GM12878 (cell line): ENCODE data around the gene DAPK2. TPM values are rescaled to one million over a fixed set of nuclear protein-coding genes. Genes with fewer than 3 reads are reported as not detected.
A peak's percentile ranks its signal among the peaks of the same experiment; 100 is the strongest.

Experiments used
- ATAC-seq: fragments of 200-7000 bp; cut with Tn5 transposase; 3 replicates; pipeline ENCODE4 v1.9.1; 2020; ENCODE audit warnings: mild to moderate bottlenecking, moderate library complexity
- BruUV-seq: library from RNA; stranded (reverse); fragments of 400-500 nt; replicated peaks from 2 replicates; lab custom pipeline; 2021; lab: Mats Ljungman, UMichigan
- CTCF ChIA-PET: fragments of 300-600 bp; sonication (Branson Sonifier 250); formaldehyde crosslinking; extraction: SDS; loops from one replicate; lab custom pipeline; 2021; ENCODE audit warnings: inconsistent platforms; lab: Yijun Ruan, JAX
- POLR2A ChIA-PET: fragments of 350-600 bp; formaldehyde crosslinking; extraction: SDS; loops from one replicate; lab custom pipeline; 2021; ENCODE audit warnings: inconsistent platforms; lab: Charles Lee
- RAD21 ChIA-PET: fragments of 300-600 bp; sonication (Branson Sonifier 250); formaldehyde crosslinking; loops from one replicate; lab custom pipeline; 2023; ENCODE audit warnings: antibody characterized with exemption; ENCODE audit not compliant: unreplicated experiment; lab: Charles Lee
- SMC1A ChIA-PET: fragments of 300-600 bp; sonication (Branson Sonifier 250); formaldehyde crosslinking; loops from one replicate; lab custom pipeline; 2023; ENCODE audit not compliant: unreplicated experiment, uncharacterized antibody; lab: Charles Lee
- DNase-seq: peaks from one replicate; pipeline ENCODE4 v3.0.0-alpha.2; 2011; ENCODE audit warnings: low read depth, low spot score
- FAIRE-seq: peaks from 3 replicates; lab custom pipeline; 2011; peaks lifted over from hg19 to GRCh38; lab: Jason Lieb, UNC
- H2AFZ ChIP-seq: 2 replicates; pipeline ENCODE4 v1.6.0; 2011; ENCODE audit warnings: low read depth, low read length, control low read depth; ENCODE audit not compliant: control insufficient read depth
- H3K27ac ChIP-seq: 2 replicates; pipeline ENCODE4 v1.5.1; 2011; ENCODE audit warnings: control low read depth; ENCODE audit not compliant: control insufficient read depth, insufficient read depth
- H3K27me3 ChIP-seq, 2 experiments: replicated peaks in 1 of 2; 2 replicates each; pipeline versions ENCODE4 v1.6.0 to v1.6.1; 2011; ENCODE audit warnings: low read length in 1 of 2; ENCODE audit not compliant: control insufficient read depth in 2 of 2, insufficient read depth in 2 of 2
- H3K36me3 ChIP-seq, 2 experiments: 2 replicates each; pipeline ENCODE4 v1.5.1; 2011; ENCODE audit warnings: low read length in 1 of 2; ENCODE audit not compliant: control insufficient read depth in 2 of 2, insufficient read depth in 2 of 2
- H3K4me1 ChIP-seq: 2 replicates; pipeline ENCODE4 v1.6.1; 2011; ENCODE audit warnings: mild to moderate bottlenecking, low read length, moderate library complexity, mixed read lengths; ENCODE audit not compliant: control insufficient read depth, insufficient read depth
- H3K4me2 ChIP-seq: 2 replicates; pipeline ENCODE4 v1.6.0; 2011; ENCODE audit warnings: control low read depth; ENCODE audit not compliant: control insufficient read depth, insufficient read depth
- H3K4me3 ChIP-seq: fragments of 200-600 bp; sonication (generic); 2 replicates; pipeline ENCODE4 v1.5.1; 2016
- H3K79me2 ChIP-seq: 2 replicates; pipeline ENCODE4 v1.6.0; 2011; ENCODE audit warnings: low read length; ENCODE audit not compliant: control insufficient read depth, insufficient read depth
- H3K9ac ChIP-seq: 2 replicates; pipeline ENCODE4 v1.8.0; 2011; ENCODE audit warnings: low read length, control low read depth, mixed read lengths; ENCODE audit not compliant: control insufficient read depth, insufficient read depth
- H3K9me3 ChIP-seq: replicated peaks from 3 replicates; pipeline ENCODE4 v1.5.1; 2011; ENCODE audit warnings: mild to moderate bottlenecking, low read length; ENCODE audit not compliant: control insufficient read depth, insufficient read depth
- H4K20me1 ChIP-seq: 2 replicates; pipeline ENCODE4 v1.6.0; 2011; ENCODE audit not compliant: control insufficient read depth, insufficient read depth
- ASH2L ChIP-seq: fragments of 300-600, 200-600 bp; sonication (generic); IDR thresholded peaks from 2 replicates; pipeline ENCODE4 v1.6.1; 2017; ENCODE audit warnings: low read depth, mild to moderate bottlenecking, borderline replicate concordance
- CTCF ChIP-seq, 3 experiments: IDR thresholded peaks in 2 of 3; conservative IDR thresholded peaks in 1 of 3; 2 replicates each; pipeline ENCODE4 v1.5.1; 2011; ENCODE audit warnings: low read depth in 3 of 3, low read length in 3 of 3, mild to moderate bottlenecking in 3 of 3, control low read depth in 2 of 3, moderate library complexity in 2 of 3, inconsistent platforms in 1 of 3, mixed read lengths in 1 of 3; ENCODE audit not compliant: control insufficient read depth in 2 of 3, insufficient read depth in 1 of 3; ENCODE audit errors: extremely low read depth in 1 of 3
- IRF4 ChIP-seq: IDR thresholded peaks from 2 replicates; pipeline ENCODE4 v1.6.1; 2011; ENCODE audit warnings: low read depth, low read length
- MEF2B ChIP-seq: fragments of 450-650 bp; IDR thresholded peaks from 2 replicates; pipeline ENCODE4 v1.6.1; 2018; ENCODE audit warnings: mild to moderate bottlenecking, moderate library complexity; ENCODE audit not compliant: partially characterized antibody, poor library complexity, severe bottlenecking
- RAD21 ChIP-seq: IDR thresholded peaks from 2 replicates; pipeline ENCODE4 v1.6.1; 2011; ENCODE audit warnings: mild to moderate bottlenecking, low read depth, low read length, moderate library complexity; ENCODE audit not compliant: insufficient read depth
- SMC3 ChIP-seq: IDR thresholded peaks from 2 replicates; pipeline ENCODE4 v1.6.1; 2011; ENCODE audit warnings: low read length, improper control_type of control experiment, borderline replicate concordance
- STAT1 ChIP-seq: fragments of 450-650 bp; conservative IDR thresholded peaks from 2 replicates; pipeline ENCODE4 v1.6.1; 2014; ENCODE audit warnings: antibody characterized with exemption, mild to moderate bottlenecking
- TCF12 ChIP-seq: IDR thresholded peaks from 2 replicates; pipeline ENCODE4 v1.6.1; 2011; ENCODE audit warnings: low read depth, mild to moderate bottlenecking, low read length
- YY1 ChIP-seq: IDR thresholded peaks from 2 replicates; pipeline ENCODE4 v1.6.1; 2011; ENCODE audit warnings: low read depth, mild to moderate bottlenecking, low read length
- ZNF274 ChIP-seq: IDR thresholded peaks from one replicate; pipeline ENCODE4 v1.8.0; 2011; ENCODE audit not compliant: insufficient read length, insufficient read depth
- WGBS: methylation state at CpG from one replicate; pipeline ENCODE4 v1.1.6; 2016; ENCODE audit warnings: low lambda C conversion rate; ENCODE audit not compliant: insufficient replicate concordance, insufficient coverage; ENCODE audit errors: missing lambda C conversion rate; 5-methylcytosine and 5-hydroxymethylcytosine counted together
- in situ Hi-C: fragments of 300-500 bp; cut with MboI; formaldehyde crosslinking; loops from 9 replicates; pipeline ENCODE4 v1.14.3; 2018; ENCODE audit warnings: mixed read lengths
- intact Hi-C: fragments of 100-400 bp; cut with micrococcal nuclease; formaldehyde crosslinking; loops from one replicate; pipeline ENCODE4 v1.14.2; 2022; ENCODE audit not compliant: unreplicated experiment
- polyA plus RNA-seq, 11 experiments: library from polyadenylated mRNA; depleted of rRNA in 4 of 11; unstranded in 6 of 11; stranded (reverse) in 5 of 11; fragments of >200 nt; fragmentation: Nextera tagmentation in 4 of 11; fragmentation: Illumina TruSeq in 1 of 11; extraction: Ambion mirVana in 4 of 11; extraction: Trizol in 1 of 11; gene quantifications; 1 replicate in 1 of 11; 2 replicates in 10 of 11; pipeline versions ENCODE4 v1.2.1 to v1.2.3, GENCODE V29; 2011 to 2016; ENCODE audit warnings: inconsistent platforms in 2 of 11, missing spikeins in 2 of 11, low read depth in 1 of 11
- total RNA-seq, 4 experiments: library from RNA; depleted of rRNA in 3 of 4; stranded (reverse); fragments of >200 nt in 3 of 4; fragmentation: Illumina TruSeq in 1 of 4; extraction: Trizol in 1 of 4; gene quantifications; 2 replicates each; pipeline versions ENCODE4 v1.2.1 to v1.2.3, GENCODE V29; 2013 to 2021
- TF ChIP-seq, protein P1 (sequence below): fragments of 450-650 bp; conservative IDR thresholded peaks from 2 replicates; pipeline ENCODE4 v1.6.1; 2017; ENCODE audit warnings: mild to moderate bottlenecking, moderate library complexity

DAPK2 gene
- total and polyA plus RNA-seq, 10 of the 15 experiments (the other 5 are each of a cell fraction or from before 2014, with no cell fraction given), result 0.69 to 8.4 (median 4.1) TPM

GRCh38 chr15:64067564-64068030, 21.3 kb upstream of the DAPK2 start:
- Histone ChIP-seq H3K4me1 (peaks cover 13% of the 10 kb centered on the region), H3K27ac (no peak overlapping the region), H3K27me3 (no peaks in the 10 kb centered on the region), H3K9me3 (no peaks in the 10 kb centered on the region)
- 27% methylated on average over 11 of the region's 11 CpGs for WGBS
- SMC1A ChIA-PET, result interaction anchor here (0.6 to 8.8 kb wide), 45 partner anchors 11 to 559 kb away, joined by 3 to 94 read pairs (median 5); partner anchors contain the start of genes CIAO2A and DAPK2
- TF ChIP-seq MEF2B (peak; percentile 21), IRF4 (0 out of 2 replicates have a peak, but pooled peaks have one; percentile 45), YY1 (0 out of 2 replicates have a peak, but pooled peaks have one; percentile 49), TCF12 (no peak), ZNF274 (no peak), ASH2L (no peak), SMC3 (peak; percentile 85), RAD21 (peak; percentile 89), CTCF (IDR thresholded peaks at IDR 0.05 in 2 of 3, conservative IDR thresholded peaks at IDR 0.05 in 1 of 3; ENCODE audit: control insufficient read depth in 2 of 3, extremely low read depth in 1 of 3, insufficient read depth in 1 of 3, low read depth in 3 of 3, low read length in 3 of 3) (peak; percentile 72 to 83 (median 77)), STAT1 (no peak)
- TF ChIP-seq, protein P1, sequence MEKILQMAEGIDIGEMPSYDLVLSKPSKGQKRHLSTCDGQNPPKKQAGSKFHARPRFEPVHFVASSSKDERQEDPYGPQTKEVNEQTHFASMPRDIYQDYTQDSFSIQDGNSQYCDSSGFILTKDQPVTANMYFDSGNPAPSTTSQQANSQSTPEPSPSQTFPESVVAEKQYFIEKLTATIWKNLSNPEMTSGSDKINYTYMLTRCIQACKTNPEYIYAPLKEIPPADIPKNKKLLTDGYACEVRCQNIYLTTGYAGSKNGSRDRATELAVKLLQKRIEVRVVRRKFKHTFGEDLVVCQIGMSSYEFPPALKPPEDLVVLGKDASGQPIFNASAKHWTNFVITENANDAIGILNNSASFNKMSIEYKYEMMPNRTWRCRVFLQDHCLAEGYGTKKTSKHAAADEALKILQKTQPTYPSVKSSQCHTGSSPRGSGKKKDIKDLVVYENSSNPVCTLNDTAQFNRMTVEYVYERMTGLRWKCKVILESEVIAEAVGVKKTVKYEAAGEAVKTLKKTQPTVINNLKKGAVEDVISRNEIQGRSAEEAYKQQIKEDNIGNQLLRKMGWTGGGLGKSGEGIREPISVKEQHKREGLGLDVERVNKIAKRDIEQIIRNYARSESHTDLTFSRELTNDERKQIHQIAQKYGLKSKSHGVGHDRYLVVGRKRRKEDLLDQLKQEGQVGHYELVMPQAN, result no peak
- TF ChIP-seq, all 136 proteins: peak for 6
- no peaks in the 10 kb centered on the region for H4K20me1 ChIP-seq
- no peak overlapping the region for H3K9ac ChIP-seq
- intact Hi-C loops (loop anchor here (1.0 to 5.0 kb wide), 5 partner anchors 80 to 457 kb away; partner anchors contain the start of gene HERC1), in situ Hi-C loops (loop anchor here (5.0 kb wide), 4 partner anchors 315 to 775 kb away; no protein-coding TSS in a partner anchor)
- POLR2A ChIA-PET, result interaction anchor here (0.8 to 3.1 kb wide), 3 partner anchors 13 to 316 kb away, joined by 3 to 11 read pairs (median 3); no protein-coding TSS in a partner anchor
- DNase-seq (peak; percentile 40), ATAC-seq (peak; percentile 94), FAIRE-seq (peak; percentile 89)
- no TSS peak for BruUV-seq
- CTCF ChIA-PET, result interaction anchor here (0.6 to 9.2 kb wide), 75 partner anchors 11 to 1020 kb away, joined by 3 to 140 read pairs (median 5); partner anchors contain the start of genes CIAO2A, DAPK2 and SNX1
- H3K79me2 ChIP-seq, result no peaks in the 10 kb centered on the region
- no peak overlapping the region; the same call in 1 of the 2 replicates for H3K4me2 ChIP-seq
- peaks cover 5 to 9% of the 10 kb centered on the region in 2 experiments for H3K36me3 ChIP-seq
- H3K4me3 ChIP-seq, result no peak overlapping the region
- RAD21 ChIA-PET, result interaction anchor here (0.6 to 4.8 kb wide), 36 partner anchors 13 to 973 kb away, joined by 3 to 67 read pairs (median 4); partner anchors contain the start of genes CIAO2A and DAPK2
- peak overlapping the region; percentile 52; the same call in 1 of the 2 replicates for H2AFZ ChIP-seq
